B cell (primary cell): ENCODE results near the gene GNB3.

Source experiments
- EZH2 ChIP-seq: IDR thresholded peaks from 2 replicates; pipeline ENCODE4 v1.6.1; 2012; ENCODE audit warnings: borderline replicate concordance, low read depth, mild to moderate bottlenecking, moderate library complexity, low read length; ENCODE audit not compliant: insufficient read depth, poor library complexity, severe bottlenecking
- TF ChIP-seq, protein P1 (sequence below): fragments of 200-600 bp; IDR thresholded peaks from one replicate; pipeline ENCODE4 v1.8.0; 2022; ENCODE audit warnings: antibody characterized with exemption, mild to moderate bottlenecking

DNA sequence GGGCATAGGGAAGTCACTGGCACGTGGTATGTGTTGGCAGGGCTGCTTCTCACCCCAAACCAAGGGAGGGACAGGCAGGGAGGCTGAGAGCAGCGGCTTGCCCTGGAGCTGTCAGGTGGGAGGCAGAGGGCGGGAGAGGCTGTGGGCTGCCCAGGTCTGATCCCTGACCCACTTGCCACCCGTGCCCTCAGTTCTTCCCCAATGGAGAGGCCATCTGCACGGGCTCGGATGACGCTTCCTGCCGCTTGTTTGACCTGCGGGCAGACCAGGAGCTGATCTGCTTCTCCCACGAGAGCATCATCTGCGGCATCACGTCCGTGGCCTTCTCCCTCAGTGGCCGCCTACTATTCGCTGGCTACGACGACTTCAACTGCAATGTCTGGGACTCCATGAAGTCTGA is 4.7 kb downstream of the GNB3 start:
- TF ChIP-seq, protein P1, sequence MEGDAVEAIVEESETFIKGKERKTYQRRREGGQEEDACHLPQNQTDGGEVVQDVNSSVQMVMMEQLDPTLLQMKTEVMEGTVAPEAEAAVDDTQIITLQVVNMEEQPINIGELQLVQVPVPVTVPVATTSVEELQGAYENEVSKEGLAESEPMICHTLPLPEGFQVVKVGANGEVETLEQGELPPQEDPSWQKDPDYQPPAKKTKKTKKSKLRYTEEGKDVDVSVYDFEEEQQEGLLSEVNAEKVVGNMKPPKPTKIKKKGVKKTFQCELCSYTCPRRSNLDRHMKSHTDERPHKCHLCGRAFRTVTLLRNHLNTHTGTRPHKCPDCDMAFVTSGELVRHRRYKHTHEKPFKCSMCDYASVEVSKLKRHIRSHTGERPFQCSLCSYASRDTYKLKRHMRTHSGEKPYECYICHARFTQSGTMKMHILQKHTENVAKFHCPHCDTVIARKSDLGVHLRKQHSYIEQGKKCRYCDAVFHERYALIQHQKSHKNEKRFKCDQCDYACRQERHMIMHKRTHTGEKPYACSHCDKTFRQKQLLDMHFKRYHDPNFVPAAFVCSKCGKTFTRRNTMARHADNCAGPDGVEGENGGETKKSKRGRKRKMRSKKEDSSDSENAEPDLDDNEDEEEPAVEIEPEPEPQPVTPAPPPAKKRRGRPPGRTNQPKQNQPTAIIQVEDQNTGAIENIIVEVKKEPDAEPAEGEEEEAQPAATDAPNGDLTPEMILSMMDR, result no peak
- TF ChIP-seq EZH2, result no peak
